ENCODE measurements around the gene ELMO1. TPM values are rescaled to one million over a fixed set of nuclear protein-coding genes. Genes with fewer than 3 reads are reported as not detected.

The ELMO1 gene
- total RNA-seq, 4 donors from 2014 or later, result 31.1 to 42.9 (median 38.7) TPM

DNA sequence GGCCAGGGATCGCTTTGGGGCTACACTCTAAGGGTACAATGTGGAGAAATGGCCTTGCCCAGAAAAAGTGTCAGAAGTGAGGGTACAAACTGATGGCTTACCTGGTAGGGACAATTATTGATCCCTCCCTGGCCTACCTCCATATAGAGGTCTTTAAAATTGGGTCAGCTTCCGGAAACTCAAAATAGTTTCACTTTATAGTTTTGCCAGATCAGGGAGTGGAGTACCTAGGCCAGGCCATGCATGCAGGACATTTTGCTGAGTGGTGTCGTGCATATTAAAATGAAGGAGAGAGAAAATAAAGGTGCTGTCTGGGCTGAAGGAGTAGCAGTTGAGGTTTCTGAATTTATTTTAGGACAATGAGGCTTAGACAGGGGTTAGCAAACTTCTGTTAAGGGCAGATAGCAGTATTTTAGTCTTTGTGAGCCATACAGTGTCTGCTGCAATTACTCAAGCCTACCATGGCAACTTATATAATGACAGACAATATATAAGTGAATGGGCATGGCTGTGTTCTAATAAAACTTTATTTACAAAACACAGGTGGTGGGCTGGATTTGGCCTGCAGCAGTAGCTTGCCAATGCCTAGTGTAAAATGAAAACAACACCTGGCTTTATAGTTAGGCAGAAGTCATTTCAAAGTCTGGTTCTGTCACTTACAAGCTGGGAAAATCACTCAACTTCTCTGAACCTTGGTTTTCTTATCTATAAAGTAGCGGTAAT lies 547.5 kb downstream of the ELMO1 start:
- intact Hi-C loops (cut with DNase I), result no loop called here
- H3K36me3 ChIP-seq, result no peaks in the 10 kb centered on the region
- WGBS, result 95% methylated on average over 4 of the region's 4 CpGs
- TF ChIP-seq, protein P1, sequence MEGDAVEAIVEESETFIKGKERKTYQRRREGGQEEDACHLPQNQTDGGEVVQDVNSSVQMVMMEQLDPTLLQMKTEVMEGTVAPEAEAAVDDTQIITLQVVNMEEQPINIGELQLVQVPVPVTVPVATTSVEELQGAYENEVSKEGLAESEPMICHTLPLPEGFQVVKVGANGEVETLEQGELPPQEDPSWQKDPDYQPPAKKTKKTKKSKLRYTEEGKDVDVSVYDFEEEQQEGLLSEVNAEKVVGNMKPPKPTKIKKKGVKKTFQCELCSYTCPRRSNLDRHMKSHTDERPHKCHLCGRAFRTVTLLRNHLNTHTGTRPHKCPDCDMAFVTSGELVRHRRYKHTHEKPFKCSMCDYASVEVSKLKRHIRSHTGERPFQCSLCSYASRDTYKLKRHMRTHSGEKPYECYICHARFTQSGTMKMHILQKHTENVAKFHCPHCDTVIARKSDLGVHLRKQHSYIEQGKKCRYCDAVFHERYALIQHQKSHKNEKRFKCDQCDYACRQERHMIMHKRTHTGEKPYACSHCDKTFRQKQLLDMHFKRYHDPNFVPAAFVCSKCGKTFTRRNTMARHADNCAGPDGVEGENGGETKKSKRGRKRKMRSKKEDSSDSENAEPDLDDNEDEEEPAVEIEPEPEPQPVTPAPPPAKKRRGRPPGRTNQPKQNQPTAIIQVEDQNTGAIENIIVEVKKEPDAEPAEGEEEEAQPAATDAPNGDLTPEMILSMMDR (IDR thresholded peaks at IDR 0.05), result no peak
- no peak for TF ChIP-seq POLR2AphosphoS5 (IDR thresholded peaks at IDR 0.05)
- no peak for TF ChIP-seq POLR2A (IDR thresholded peaks at IDR 0.05; ENCODE audit: low read depth)
- TF ChIP-seq EP300 (IDR thresholded peaks at IDR 0.05), result no peak
- no peaks in the 10 kb centered on the region for H3K9me3 ChIP-seq
- no peak for DNase-seq (ENCODE audit: extremely low spot score)
- no peaks in the 10 kb centered on the region for H3K27me3 ChIP-seq
- no peak overlapping the region for H3K4me3 ChIP-seq
- no peak overlapping the region for H3K27ac ChIP-seq (replicated peaks in 1 of 4)
- H3K4me1 ChIP-seq, result peaks cover 0 to 16% (median 14%) of the 10 kb centered on the region in 4 donors

- Histone ChIP-seq H3K4me1 (peaks cover 0 to 8% (median 0%) of the 10 kb centered on the region in 4 donors), H3K9me3 (no peaks in the 10 kb centered on the region), H3K4me3 (no peak overlapping the region), H3K27ac (replicated peaks in 1 of 4) (no peak overlapping the region), H3K36me3 (peaks cover 0 to 14% (median 4%) of the 10 kb centered on the region in 4 donors), H3K27me3 (no peaks in the 10 kb centered on the region)
- TF ChIP-seq EP300 (IDR thresholded peaks at IDR 0.05) (no peak), POLR2AphosphoS5 (IDR thresholded peaks at IDR 0.05) (no peak), POLR2A (IDR thresholded peaks at IDR 0.05; ENCODE audit: low read depth) (no peak)
- TF ChIP-seq, protein P1 (IDR thresholded peaks at IDR 0.05), result no peak
- WGBS, result 88% methylated on average over 5 of the region's 5 CpGs
- no peak for DNase-seq (ENCODE audit: extremely low spot score)
- intact Hi-C loops (cut with DNase I), result no loop called here
Measured at GRCh38 chr7:36898186-36898585, 550.5 kb downstream of the ELMO1 start.

- no peaks in the 10 kb centered on the region for H3K27me3 ChIP-seq
- DNase-seq (ENCODE audit: extremely low spot score), result no peak
- no peaks in the 10 kb centered on the region for H3K9me3 ChIP-seq
- no peak for TF ChIP-seq POLR2AphosphoS5 (IDR thresholded peaks at IDR 0.05)
- TF ChIP-seq, protein P1 (IDR thresholded peaks at IDR 0.05), result no peak
- no peak for TF ChIP-seq POLR2A (IDR thresholded peaks at IDR 0.05; ENCODE audit: low read depth)
- H3K4me3 ChIP-seq, result no peak overlapping the region
- H3K4me1 ChIP-seq, result peaks cover 0 to 8% (median 0%) of the 10 kb centered on the region in 4 donors
- intact Hi-C loops (cut with DNase I), result no loop called here
- H3K36me3 ChIP-seq, result peaks cover 0 to 25% (median 9%) of the 10 kb centered on the region in 4 donors
- H3K27ac ChIP-seq (replicated peaks in 1 of 4), result no peak overlapping the region
- 66% methylated on average over 4 of the region's 4 CpGs for WGBS
Measured at GRCh38 chr7:36896956-36897590, 551.6 kb downstream of the ELMO1 start.

DNA sequence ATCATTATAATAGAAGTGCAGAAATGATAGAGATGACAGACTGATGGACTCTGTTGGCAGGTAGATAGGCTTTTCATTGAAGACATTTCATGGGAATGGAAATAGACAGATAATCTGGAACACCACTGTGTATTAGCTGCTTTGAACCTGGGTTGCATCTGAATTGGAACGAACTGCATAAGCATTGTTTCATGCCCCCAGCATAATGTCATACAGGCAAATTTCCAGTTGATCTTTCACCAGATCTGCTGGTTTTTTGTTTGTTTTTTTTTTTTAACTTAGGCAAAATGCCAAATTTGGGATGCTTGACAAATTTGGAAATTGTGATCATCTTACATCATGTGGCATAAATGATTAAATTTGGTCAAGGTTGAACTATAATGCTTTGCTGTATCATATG lies 552.2 kb downstream of the ELMO1 start:
- no peaks in the 10 kb centered on the region for H3K9me3 ChIP-seq
- 86% methylated on average over 1 of the region's 1 CpG for WGBS
- H3K4me3 ChIP-seq, result no peak overlapping the region
- H3K36me3 ChIP-seq, result peaks cover 0 to 25% (median 10%) of the 10 kb centered on the region in 4 donors
- H3K4me1 ChIP-seq, result peaks cover 0 to 8% (median 0%) of the 10 kb centered on the region in 4 donors
- no peak for DNase-seq (ENCODE audit: extremely low spot score)
- intact Hi-C loops (cut with DNase I), result no loop called here
- no peaks in the 10 kb centered on the region for H3K27me3 ChIP-seq
- TF ChIP-seq POLR2AphosphoS5 (IDR thresholded peaks at IDR 0.05) (no peak), POLR2A (IDR thresholded peaks at IDR 0.05; ENCODE audit: low read depth) (no peak), EP300 (IDR thresholded peaks at IDR 0.05) (no peak)
- TF ChIP-seq, protein P1 (IDR thresholded peaks at IDR 0.05), result no peak
- no peak overlapping the region for H3K27ac ChIP-seq (replicated peaks in 1 of 4)
